ENCODE results near the gene KCNT1.

The KCNT1 gene

GRCh38 chr9:135822374-135822755 lies 120.4 kb downstream of the KCNT1 start:
- DNase-seq (ENCODE audit: low spot score) = no peak

GRCh38 chr9:135823036-135823435 lies 121.1 kb downstream of the KCNT1 start:
- DNase-seq (ENCODE audit: low spot score) = no peak

GRCh38 chr9:135825435-135826187 lies 123.6 kb downstream of the KCNT1 start:
- no peak for DNase-seq (ENCODE audit: low spot score)

GRCh38 chr9:135826188-135826545 lies 124.2 kb downstream of the KCNT1 start:
- no peak for DNase-seq (ENCODE audit: low spot score)

DNA sequence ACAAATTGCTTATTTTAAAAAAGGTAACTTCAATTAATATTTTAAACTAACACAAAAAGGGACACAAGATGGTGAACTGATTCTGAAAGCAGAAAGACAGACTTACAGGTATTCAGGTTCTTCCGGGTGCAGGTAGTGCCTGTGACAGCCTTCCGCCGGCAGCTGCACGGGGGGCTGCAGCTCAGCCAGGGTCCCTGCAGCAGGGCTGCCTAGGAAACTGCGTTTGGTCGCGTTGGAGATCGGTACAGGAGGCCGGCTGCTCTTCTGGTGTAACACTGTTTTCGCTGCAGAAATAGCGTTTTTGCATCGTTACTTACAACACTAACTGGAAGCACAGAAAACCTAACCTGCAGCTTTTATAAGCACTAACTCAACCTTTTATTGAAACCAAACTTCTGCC lies 125.3 kb downstream of the KCNT1 start:
- DNase-seq (ENCODE audit: low spot score) = no peak

GRCh38 chr9:135827866-135828580 lies 126.0 kb downstream of the KCNT1 start:
- no peak for DNase-seq (ENCODE audit: low spot score)

- no peak for DNase-seq (ENCODE audit: low spot score)
Measured at GRCh38 chr9:135828656-135829055, 126.7 kb downstream of the KCNT1 start.

DNA sequence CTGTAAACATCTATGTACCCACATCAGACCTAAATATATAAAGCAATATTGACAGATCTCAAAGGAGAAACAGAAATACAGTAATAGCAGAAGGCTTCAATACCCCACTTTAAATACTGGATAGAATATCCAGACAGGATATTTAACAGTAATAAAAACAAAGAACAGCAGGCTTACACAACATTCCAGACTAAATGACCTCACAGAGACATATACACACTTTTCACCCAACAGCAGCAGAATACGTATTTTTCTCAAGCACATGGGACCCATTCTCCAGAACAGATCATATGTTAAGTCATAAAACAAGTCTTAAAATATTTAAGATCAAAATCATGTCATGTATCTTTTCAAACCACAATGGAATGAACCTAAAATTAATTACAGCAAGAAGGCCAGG lies 128.5 kb downstream of the KCNT1 start:
- no peak for DNase-seq (ENCODE audit: low spot score)

GRCh38 chr9:135833864-135834263 lies 131.9 kb downstream of the KCNT1 start:
- DNase-seq (ENCODE audit: low spot score) = no peak

- no peak for DNase-seq (ENCODE audit: low spot score)
Measured at GRCh38 chr9:135835131-135835530, 133.1 kb downstream of the KCNT1 start.

DNA sequence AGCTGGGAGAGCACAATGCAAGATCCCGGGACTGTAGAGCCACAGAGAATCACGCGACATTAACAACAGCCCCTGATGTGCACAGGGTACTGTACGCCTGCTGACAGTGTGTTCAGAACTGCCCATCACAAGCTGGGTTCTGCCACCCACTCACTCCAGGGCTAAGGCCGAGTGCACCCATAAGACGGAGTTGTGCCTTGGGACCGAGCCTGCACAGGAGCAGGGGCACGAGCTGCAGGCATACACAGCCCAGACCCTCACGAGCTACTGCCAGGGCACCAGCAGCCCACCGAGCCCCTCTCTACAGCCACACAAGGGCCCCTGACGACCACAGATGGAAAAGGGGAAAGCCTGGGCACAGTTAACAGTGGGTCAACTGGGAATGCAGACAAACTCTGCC lies 137.5 kb downstream of the KCNT1 start:
- DNase-seq (ENCODE audit: low spot score) = no peak

- no peak for DNase-seq (ENCODE audit: low spot score)
Measured at GRCh38 chr9:135840107-135840506, 138.1 kb downstream of the KCNT1 start.

- no peak for DNase-seq (ENCODE audit: low spot score)
Measured at GRCh38 chr9:135840539-135840938, 138.6 kb downstream of the KCNT1 start.
